ENCODE results near the gene GGTA1. TPM values are rescaled to one million over a fixed set of nuclear protein-coding genes. Genes with fewer than 3 reads are reported as not detected.

The GGTA1 gene
- total RNA-seq (10 to 100 TPM in 1 of 2 donors, 1 to 10 TPM in 1; 7.6 to 12.0 TPM), polyA plus RNA-seq (ENCODE audit: insufficient read length in 2 of 2) (1 to 10 TPM; 4.5 to 4.8 TPM)
- long read RNA-seq, donor 1, partial matches to known transcripts: 0 of 1 reads
- long read RNA-seq, donor 1, other reads (novel, unspliced or antisense): 0 of 1 reads
- long read RNA-seq, donor 2: 0 reads
- long read RNA-seq, donor 3: 0 reads
- long read RNA-seq, donor 4, partial matches to known transcripts: 0 of 3 reads
- long read RNA-seq, donor 4, other reads (novel, unspliced or antisense): 0 of 3 reads

GRCh38 chr9:121499427-121500164 lies at the start of gene GGTA1:
Gene GGTA1, minus strand, starts transcription at chr9:121499844. Its CDS starts 31,922 bp downstream, at chr9:121467922.
- H3K36me3 ChIP-seq (ENCODE audit: control insufficient read depth, insufficient read depth, low read length): no peaks in the 10 kb centered on the region
- H3K27ac ChIP-seq (ENCODE audit: low read depth, low read length): peak within 1 kb of the TSS; percentile 47
- peaks cover 29% of the 10 kb centered on the region for H3K4me1 ChIP-seq (ENCODE audit: control insufficient read depth, insufficient read depth, low read length)
- H3K9me3 ChIP-seq (ENCODE audit: control insufficient read depth, insufficient read depth, low read length): no peaks in the 10 kb centered on the region
- peaks cover 33% of the 10 kb centered on the region for H3K27me3 ChIP-seq (ENCODE audit: control insufficient read depth, insufficient read depth, low read length)
- DNase-seq (ENCODE audit: low read depth in 4 of 6, low spot score in 6 of 6): peak in 3 of 6 donors; percentile 19 to 83 (median 77)
- under 1% methylated on average over 72 of the region's 72 CpGs for WGBS (ENCODE audit: insufficient coverage)
- H3K4me3 ChIP-seq (ENCODE audit: low read depth, low read length): peak within 1 kb of the TSS; percentile 43

DNA sequence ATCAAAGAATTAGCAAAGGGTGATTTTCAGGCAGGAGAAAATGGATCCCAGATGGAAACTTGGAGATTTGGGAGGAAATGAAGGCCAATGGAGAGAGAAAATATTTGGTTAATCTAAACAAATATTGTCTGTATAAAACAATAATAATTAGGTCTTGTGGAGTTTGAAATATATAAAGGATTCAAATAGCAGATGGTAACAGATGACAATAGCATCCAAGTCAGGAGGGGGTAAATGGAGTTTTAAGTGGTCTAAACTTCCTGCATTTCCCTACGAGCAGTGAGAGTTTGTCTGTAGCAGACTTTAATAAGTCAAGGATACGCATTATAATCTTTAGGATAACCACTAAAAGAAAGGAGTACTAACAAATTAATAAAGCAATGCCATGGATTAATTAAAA lies 49.0 kb upstream of the GGTA1 start:
- Histone ChIP-seq H3K9me3 (ENCODE audit: control insufficient read depth, insufficient read depth, low read length) (no peaks in the 10 kb centered on the region), H3K27me3 (ENCODE audit: control insufficient read depth, insufficient read depth, low read length) (no peaks in the 10 kb centered on the region), H3K36me3 (ENCODE audit: control insufficient read depth, insufficient read depth, low read length) (no peaks in the 10 kb centered on the region), H3K27ac (ENCODE audit: low read depth, low read length) (no peak overlapping the region), H3K4me3 (ENCODE audit: low read depth, low read length) (no peak overlapping the region), H3K4me1 (ENCODE audit: control insufficient read depth, insufficient read depth, low read length) (peaks cover 25% of the 10 kb centered on the region)
- no CpG with 5 or more reads among the region's 2 CpGs for WGBS (ENCODE audit: insufficient coverage)
- peak in 1 of 6 donors; percentile 81 for DNase-seq (ENCODE audit: low read depth in 4 of 6, low spot score in 6 of 6)

DNA sequence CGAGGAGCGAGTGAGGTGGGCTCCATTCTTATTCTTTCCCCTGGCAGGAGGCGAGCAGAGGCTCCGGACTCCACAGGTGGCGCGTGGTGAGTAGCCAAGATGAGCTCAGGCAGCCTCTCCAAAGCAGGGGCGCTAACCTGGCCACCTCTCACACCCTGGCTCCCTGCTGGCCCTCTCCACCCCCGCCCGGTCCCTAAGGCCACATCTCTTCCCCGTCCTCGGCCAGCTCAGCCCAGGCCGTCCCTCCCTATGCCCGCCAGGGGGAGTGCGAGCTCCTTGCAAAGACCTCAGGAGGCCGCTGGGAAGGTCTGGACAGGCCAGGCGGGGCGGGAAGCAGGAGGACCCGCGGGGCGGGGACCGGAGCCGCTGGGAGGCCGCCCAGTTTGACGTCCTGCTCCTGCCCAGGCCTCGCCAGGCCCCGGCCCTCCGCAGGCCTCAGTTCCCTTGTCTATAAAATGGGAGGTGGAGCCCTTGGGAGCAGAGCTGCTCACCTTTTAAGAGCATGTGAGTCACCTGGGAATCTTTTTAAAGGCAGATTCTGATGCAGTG lies 46.3 kb upstream of the GGTA1 start:
- H3K36me3 ChIP-seq (ENCODE audit: control insufficient read depth, insufficient read depth, low read length): no peaks in the 10 kb centered on the region
- no peaks in the 10 kb centered on the region for H3K27me3 ChIP-seq (ENCODE audit: control insufficient read depth, insufficient read depth, low read length)
- H3K9me3 ChIP-seq (ENCODE audit: control insufficient read depth, insufficient read depth, low read length): no peaks in the 10 kb centered on the region
- peaks cover 24% of the 10 kb centered on the region for H3K4me1 ChIP-seq (ENCODE audit: control insufficient read depth, insufficient read depth, low read length)
- H3K4me3 ChIP-seq (ENCODE audit: low read depth, low read length): no peak overlapping the region
- no peak overlapping the region for H3K27ac ChIP-seq (ENCODE audit: low read depth, low read length)
- peak in 5 of 6 donors; percentile 84 to 96 (median 88) for DNase-seq (ENCODE audit: low read depth in 4 of 6, low spot score in 6 of 6)
- WGBS (ENCODE audit: insufficient coverage): 2% methylated on average over 27 of the region's 27 CpGs

DNA sequence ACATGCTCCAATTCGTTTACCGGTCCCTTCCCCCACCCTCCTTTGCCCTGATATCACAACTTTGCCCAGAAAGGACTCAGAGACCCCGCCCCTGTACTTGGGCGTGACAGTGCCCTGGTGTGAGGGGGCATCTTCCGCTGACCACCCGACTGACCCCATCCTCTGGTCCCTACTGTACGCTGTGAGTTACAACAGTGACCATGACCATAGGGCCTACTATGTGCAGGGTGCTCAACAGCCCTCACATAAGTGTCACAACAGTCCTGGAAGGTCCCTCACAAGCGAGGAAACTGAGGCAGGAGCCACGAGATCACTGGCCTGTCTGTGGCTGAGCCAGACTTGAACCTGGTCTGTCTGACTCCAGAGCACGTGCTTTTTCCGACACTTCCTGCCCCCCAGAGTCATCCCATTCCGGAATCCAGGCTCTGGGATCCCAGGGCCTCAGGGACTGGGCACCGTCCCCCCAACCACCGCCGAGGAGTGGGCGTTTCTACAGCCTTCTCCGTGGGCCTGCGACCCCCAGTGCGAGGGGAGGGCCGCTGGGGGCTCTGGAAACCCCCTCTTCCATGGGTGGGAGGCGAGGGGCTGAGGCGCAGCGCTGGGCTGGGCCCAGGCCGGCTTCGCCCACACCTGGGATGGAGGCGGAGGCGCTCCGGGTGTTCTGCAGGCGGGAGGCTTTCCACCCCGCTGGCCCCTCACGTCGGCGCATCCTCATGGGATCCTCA lies 45.7 kb upstream of the GGTA1 start:
- Histone ChIP-seq H3K4me3 (ENCODE audit: low read depth, low read length) (no peak overlapping the region), H3K27me3 (ENCODE audit: control insufficient read depth, insufficient read depth, low read length) (no peaks in the 10 kb centered on the region), H3K27ac (ENCODE audit: low read depth, low read length) (no peak overlapping the region), H3K4me1 (ENCODE audit: control insufficient read depth, insufficient read depth, low read length) (peaks cover 17% of the 10 kb centered on the region), H3K36me3 (ENCODE audit: control insufficient read depth, insufficient read depth, low read length) (no peaks in the 10 kb centered on the region), H3K9me3 (ENCODE audit: control insufficient read depth, insufficient read depth, low read length) (no peaks in the 10 kb centered on the region)
- no peak for DNase-seq (ENCODE audit: low read depth in 4 of 6, low spot score in 6 of 6)
- 48% methylated on average over 33 of the region's 33 CpGs for WGBS (ENCODE audit: insufficient coverage)

DNA sequence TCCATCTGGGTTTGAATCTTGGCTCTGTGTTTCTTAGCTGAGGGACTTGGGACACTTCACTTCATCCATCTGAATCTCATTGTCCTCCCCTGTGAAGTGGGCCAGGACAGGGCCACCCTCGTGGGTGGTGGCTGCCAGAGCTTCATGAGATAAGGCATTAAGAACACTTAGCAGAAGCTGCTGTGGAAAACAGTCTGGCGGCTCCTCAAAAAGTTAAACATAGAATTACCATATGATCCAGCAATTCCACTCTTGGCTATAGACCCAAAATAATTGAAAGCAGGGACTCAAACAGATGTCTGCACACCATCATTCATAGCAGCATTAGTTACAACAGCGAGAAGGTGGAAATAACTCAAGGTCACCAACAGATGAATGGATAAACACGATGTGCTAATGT lies 42.4 kb upstream of the GGTA1 start:
- no peak for DNase-seq (ENCODE audit: low read depth in 4 of 6, low spot score in 6 of 6)
- Histone ChIP-seq H3K27me3 (ENCODE audit: control insufficient read depth, insufficient read depth, low read length) (no peaks in the 10 kb centered on the region), H3K27ac (ENCODE audit: low read depth, low read length) (no peak overlapping the region), H3K9me3 (ENCODE audit: control insufficient read depth, insufficient read depth, low read length) (no peaks in the 10 kb centered on the region), H3K4me3 (ENCODE audit: low read depth, low read length) (no peak overlapping the region), H3K36me3 (ENCODE audit: control insufficient read depth, insufficient read depth, low read length) (no peaks in the 10 kb centered on the region), H3K4me1 (ENCODE audit: control insufficient read depth, insufficient read depth, low read length) (peaks cover 14% of the 10 kb centered on the region)
- 93% methylated on average over 2 of the region's 4 CpGs for WGBS (ENCODE audit: insufficient coverage)

DNA sequence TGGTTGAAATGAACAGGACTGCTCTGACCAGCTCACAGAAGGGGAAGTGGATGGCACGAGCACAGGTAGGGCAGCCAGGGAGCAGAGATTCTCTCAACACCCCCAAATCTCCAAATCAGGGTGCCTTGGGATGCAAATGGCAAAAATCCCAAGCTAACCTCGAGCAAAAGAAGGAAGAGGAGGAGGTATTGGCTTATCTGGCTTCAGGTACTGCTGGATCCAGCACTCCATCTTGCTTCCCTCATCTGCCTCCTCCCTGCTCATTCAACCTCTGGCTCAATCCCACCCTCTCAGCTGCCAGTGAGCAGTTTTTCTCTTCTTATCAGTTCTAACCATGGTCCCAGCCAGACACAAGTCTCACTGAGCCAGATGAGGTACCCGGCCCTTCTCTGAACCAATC lies 41.6 kb upstream of the GGTA1 start:
- Histone ChIP-seq H3K27me3 (ENCODE audit: control insufficient read depth, insufficient read depth, low read length) (no peaks in the 10 kb centered on the region), H3K4me1 (ENCODE audit: control insufficient read depth, insufficient read depth, low read length) (peaks cover 10% of the 10 kb centered on the region), H3K4me3 (ENCODE audit: low read depth, low read length) (no peak overlapping the region), H3K9me3 (ENCODE audit: control insufficient read depth, insufficient read depth, low read length) (no peaks in the 10 kb centered on the region), H3K36me3 (ENCODE audit: control insufficient read depth, insufficient read depth, low read length) (no peaks in the 10 kb centered on the region), H3K27ac (ENCODE audit: low read depth, low read length) (no peak overlapping the region)
- DNase-seq (ENCODE audit: low read depth in 4 of 6, low spot score in 6 of 6): no peak
- 50% methylated on average over 1 of the region's 3 CpGs for WGBS (ENCODE audit: insufficient coverage)

DNA sequence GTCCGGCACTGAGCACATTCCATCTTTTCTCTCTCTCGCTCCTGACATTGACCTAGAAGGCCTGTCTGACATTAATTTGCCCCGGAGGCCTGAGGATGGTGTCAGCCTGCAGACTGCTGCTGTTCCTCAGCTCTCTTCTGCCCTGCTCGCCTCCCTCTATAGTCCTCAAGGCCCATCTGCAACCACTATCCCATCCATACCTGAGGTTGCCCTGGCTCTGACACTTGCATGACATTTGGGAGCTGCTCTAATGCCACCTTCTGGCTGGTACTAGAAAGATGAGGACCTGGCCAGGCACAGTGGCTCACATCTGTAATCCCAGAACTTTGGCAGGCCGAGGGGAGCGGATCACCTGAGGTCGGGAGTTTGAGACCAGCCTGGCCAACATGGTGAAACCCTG lies 38.6 kb upstream of the GGTA1 start:
- H3K4me3 ChIP-seq (ENCODE audit: low read depth, low read length): no peak overlapping the region
- no peaks in the 10 kb centered on the region for H3K36me3 ChIP-seq (ENCODE audit: control insufficient read depth, insufficient read depth, low read length)
- WGBS (ENCODE audit: insufficient coverage): 92% methylated on average over 7 of the region's 7 CpGs
- no peak for DNase-seq (ENCODE audit: low read depth in 4 of 6, low spot score in 6 of 6)
- H3K4me1 ChIP-seq (ENCODE audit: control insufficient read depth, insufficient read depth, low read length): no peaks in the 10 kb centered on the region
- no peaks in the 10 kb centered on the region for H3K9me3 ChIP-seq (ENCODE audit: control insufficient read depth, insufficient read depth, low read length)
- no peaks in the 10 kb centered on the region for H3K27me3 ChIP-seq (ENCODE audit: control insufficient read depth, insufficient read depth, low read length)
- H3K27ac ChIP-seq (ENCODE audit: low read depth, low read length): no peak overlapping the region

GRCh38 chr9:121537283-121537682 lies 37.6 kb upstream of the GGTA1 start:
- no peaks in the 10 kb centered on the region for H3K9me3 ChIP-seq (ENCODE audit: control insufficient read depth, insufficient read depth, low read length)
- WGBS (ENCODE audit: insufficient coverage): 71% methylated on average over 2 of the region's 5 CpGs
- H3K27me3 ChIP-seq (ENCODE audit: control insufficient read depth, insufficient read depth, low read length): no peaks in the 10 kb centered on the region
- H3K27ac ChIP-seq (ENCODE audit: low read depth, low read length): no peak overlapping the region
- no peaks in the 10 kb centered on the region for H3K36me3 ChIP-seq (ENCODE audit: control insufficient read depth, insufficient read depth, low read length)
- no peak for DNase-seq (ENCODE audit: low read depth in 4 of 6, low spot score in 6 of 6)
- no peaks in the 10 kb centered on the region for H3K4me1 ChIP-seq (ENCODE audit: control insufficient read depth, insufficient read depth, low read length)
- H3K4me3 ChIP-seq (ENCODE audit: low read depth, low read length): no peak overlapping the region

DNA sequence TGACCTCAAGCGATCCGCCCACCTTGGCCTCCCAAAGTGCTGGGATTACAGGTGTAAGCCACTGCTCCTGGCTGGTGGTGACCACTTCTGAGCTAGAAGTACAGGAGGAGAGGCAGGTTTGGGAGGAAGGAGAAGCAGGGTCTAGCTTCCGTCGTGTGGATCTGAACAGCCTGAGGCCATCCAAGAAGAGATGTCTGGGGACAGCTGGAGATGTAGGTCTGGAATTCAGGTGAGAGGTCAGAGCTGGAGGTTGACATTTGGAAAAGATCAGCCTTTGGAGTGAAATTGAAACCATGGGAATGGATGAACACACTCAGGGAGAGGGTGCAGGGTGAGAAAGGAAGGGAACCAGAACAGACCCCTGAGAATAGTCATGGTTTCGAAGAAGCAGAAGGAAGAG lies 33.2 kb upstream of the GGTA1 start:
- no peak overlapping the region for H3K27ac ChIP-seq (ENCODE audit: low read depth, low read length)
- peaks cover 6% of the 10 kb centered on the region for H3K4me1 ChIP-seq (ENCODE audit: control insufficient read depth, insufficient read depth, low read length)
- no peak overlapping the region for H3K4me3 ChIP-seq (ENCODE audit: low read depth, low read length)
- H3K36me3 ChIP-seq (ENCODE audit: control insufficient read depth, insufficient read depth, low read length): no peaks in the 10 kb centered on the region
- H3K9me3 ChIP-seq (ENCODE audit: control insufficient read depth, insufficient read depth, low read length): no peaks in the 10 kb centered on the region
- WGBS (ENCODE audit: insufficient coverage): 96% methylated on average over 5 of the region's 5 CpGs
- H3K27me3 ChIP-seq (ENCODE audit: control insufficient read depth, insufficient read depth, low read length): no peaks in the 10 kb centered on the region
- DNase-seq (ENCODE audit: low read depth in 4 of 6, low spot score in 6 of 6): no peak
